Activated CD4-positive, alpha-beta T cell treated with anti-CD3 and anti-CD28 coated beads, Interleukin-2, amount 50 U/mL, for 1 hour (primary cell): Measurements from ENCODE around the gene MYO1H.
"Not testable (repeated sequence)": the region's sequence is repeated elsewhere in the genome, so short reads cannot be mapped to it uniquely, and the experiment has no call there.

Experiments used
- DNase-seq: peaks from one replicate; pipeline ENCODE4 v3.0.0-alpha.2; 2020

Gene MYO1H

DNA sequence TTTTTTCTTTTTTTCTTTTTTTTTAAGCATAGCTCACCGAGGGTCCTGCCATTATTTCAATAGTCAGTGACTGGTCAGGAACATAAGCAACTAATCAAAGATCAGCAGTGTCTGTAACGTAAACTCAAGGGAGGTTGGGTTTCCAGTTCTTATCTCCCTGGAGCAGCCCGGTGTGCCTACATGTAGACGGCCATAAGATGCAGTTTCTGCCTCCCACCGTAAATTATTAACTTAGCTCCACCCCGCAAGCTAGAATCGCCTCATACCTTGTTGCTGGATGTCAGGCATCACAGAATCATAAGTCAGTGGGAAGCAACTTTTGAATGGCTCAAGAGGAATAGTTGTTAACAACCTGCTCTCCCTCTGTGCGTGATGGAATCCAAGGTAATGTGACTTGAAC, at the start of gene MYO1H:
TSS of gene MYO1H (plus strand) at position 312 of the 400 bp plus-strand sequence. CDS start at position 373, 61 bp downstream.
- no peak for DNase-seq

- DNase-seq, result no peak
Measured at GRCh38 chr12:109299849-109300248, 47.9 kb upstream of the MYO1H start.

DNA sequence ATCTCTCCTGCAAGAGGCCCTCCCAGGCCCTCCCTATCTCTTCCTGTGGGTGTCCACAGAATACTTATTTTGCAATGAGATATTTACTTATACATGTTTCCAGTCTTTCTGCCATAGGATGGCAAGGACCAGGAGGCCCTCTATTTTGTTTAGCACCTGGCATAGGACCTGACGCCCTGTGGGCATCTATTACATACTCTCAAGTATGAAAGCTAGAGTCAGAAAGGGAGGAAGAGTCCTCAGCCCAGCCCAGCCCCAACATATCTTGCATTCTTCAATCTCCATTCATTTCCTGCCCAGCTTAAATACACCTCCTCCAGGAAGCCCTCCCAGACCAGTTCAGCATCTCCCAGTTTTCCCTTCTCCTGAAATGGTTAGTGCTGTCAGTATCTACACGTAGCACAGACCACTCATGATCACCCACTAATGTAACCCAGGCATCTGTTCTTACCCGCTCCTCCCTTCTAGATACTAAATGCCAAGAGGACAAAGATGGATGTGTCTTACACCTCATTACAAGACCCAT, 46.0 kb upstream of the MYO1H start:
- no peak for DNase-seq

- no peak for DNase-seq
Measured at GRCh38 chr12:109302358-109302757, 45.3 kb upstream of the MYO1H start.

DNA sequence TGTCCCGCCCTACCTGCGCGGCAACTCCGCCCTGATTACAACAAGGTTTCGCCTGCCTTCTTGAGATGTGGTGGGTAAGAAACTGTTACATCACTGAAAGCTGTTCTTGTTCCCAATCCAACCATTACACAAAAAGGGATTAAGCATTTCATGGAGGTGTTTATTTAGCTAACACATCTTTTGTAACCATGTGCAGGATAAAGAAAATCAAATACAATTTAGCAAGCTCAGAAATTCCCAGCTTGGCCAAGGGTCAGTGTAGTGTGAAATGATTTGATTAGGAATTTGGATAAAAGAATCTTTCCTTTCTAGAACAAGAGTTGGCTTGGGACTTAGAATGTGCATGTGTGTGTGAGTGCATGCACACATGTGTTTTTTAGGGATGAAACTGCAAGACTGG, 44.9 kb upstream of the MYO1H start:
- no peak for DNase-seq

DNA sequence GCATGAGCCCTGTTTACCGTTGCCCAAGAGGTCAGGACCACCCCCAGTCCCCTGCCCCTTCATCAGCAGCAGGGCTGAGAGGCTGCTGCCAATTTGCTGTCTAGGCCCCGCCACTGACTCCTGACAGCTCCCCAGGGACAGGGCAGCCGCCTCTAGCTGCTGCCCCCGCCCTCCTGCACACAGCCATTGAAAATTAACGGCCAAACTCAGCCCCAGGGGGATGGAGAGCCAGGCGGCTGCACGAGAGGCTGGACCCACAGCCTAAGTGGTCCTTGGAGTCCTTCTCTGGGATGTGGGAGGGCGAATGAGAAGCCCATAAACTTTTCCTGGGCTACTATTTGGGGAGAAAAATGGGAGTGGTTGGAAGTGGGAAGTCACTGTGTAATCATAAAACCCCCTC, 43.2 kb upstream of the MYO1H start:
- DNase-seq, result no peak

- no peak for DNase-seq
Measured at GRCh38 chr12:109305547-109305946, 42.2 kb upstream of the MYO1H start.

DNA sequence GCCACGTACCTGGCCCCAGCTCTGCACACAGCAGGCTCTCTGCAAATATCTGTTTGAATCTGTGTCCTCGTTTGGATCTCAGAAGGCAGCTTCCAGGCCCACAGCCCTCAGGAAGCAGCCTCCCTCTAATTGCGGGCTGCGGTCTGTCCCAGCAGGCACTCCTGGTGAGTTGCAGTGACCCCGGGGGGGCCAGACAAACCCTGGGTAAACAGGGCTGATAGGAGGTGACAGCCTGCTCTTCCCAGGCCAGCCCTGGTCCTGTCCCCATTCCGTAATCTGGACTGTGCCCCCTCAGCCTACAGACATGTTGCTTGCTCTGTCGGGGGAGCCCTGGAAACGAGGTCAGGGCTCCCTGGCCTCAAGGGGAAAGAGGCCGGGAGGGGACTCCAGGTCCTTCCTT, 40.6 kb upstream of the MYO1H start:
- no peak for DNase-seq

DNA sequence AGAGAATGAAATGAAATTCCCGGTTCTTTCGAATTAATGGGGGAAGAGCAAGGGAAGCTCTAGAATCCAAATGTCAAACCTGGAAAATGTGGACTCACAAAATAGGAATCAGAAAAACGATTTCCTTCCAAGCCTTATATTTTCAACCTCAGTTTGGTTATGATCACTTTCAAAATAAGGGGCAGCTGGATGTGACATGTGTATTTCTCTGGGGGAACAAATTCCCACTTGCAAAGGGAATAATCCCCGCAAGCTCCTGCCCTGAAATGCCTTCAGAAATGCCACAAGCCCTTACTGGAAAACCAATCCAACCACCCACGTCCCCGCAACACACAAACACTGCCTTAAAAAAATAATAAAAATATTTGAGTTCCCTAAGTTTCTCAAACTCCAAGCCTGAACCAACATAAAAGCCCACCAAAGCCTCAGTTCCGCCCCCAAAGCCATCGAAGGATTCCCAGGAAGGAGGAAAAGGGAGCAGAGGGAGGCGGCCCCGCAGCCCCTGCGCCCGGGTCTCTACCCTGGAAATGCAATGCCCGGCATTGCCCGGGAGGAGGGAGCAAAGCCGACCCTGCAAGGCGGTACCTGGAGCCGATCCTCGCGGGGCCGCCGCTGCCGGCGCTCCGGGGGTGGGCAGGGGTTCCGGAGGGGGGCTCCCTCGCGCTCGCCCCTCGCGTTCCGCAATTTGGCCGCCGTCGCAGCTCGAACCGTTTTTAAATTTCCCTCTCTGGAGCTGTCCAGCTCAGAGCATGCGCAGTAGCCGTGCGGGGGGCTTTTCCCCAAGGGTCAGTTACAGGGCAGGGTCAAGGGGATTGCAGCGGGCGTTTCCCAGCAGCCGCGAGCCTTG, 38.9 kb upstream of the MYO1H start, which contains the start of gene FOXN4:
TSS of gene FOXN4 (minus strand) at position 751 of the 847 bp plus-strand sequence. CDS start 963 bp downstream, outside the sequence.
- DNase-seq, result no peak

DNA sequence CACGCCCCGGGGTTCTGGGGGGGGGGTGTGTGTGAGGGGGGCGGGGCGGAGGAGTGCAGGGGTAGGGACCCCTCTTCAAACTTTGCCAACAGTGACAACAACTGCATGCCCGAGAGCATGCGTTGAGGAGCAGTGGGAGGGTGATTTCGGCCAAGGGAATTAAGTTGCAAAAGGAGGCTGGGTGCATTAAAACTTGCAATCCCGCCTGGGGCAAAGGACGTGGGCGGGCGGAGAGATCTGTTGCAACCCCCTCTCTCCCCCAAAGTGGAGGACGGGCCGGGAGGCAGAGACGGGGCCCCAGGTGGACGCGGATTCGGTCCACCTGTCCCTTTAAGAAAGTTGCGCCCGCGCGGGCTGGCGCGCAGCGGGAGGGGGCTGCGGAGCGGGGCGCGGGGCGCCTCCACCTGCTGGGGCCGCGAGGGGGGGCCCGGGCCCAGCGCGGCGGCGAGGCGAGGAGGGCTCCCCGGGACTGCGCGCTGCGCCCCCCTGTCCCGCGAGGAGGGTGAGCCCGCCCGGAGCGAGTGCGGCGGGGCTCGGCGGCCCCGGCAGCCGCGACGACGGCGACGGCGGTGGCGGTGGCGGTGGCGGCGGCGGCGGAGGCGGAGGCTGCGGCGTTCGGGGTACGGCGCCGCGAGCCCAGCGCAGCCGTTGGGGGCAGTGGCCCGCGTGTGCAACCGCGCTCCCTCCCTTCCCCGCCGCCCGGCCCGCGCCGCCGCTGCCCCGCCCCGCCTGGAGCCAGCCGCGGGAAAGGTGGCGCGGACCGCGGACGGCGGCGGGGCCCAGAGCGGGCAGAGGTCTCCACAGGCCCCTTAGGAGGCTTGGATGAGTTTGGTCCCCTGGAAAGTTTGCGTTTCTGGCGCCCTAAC, 38.1 kb upstream of the MYO1H start:
- DNase-seq, result no peak

- no peak for DNase-seq
Measured at GRCh38 chr12:109310247-109311125, 37.2 kb upstream of the MYO1H start.

- not testable (repeated sequence) for DNase-seq
Measured at GRCh38 chr12:109321294-109321693, 26.4 kb upstream of the MYO1H start.

DNA sequence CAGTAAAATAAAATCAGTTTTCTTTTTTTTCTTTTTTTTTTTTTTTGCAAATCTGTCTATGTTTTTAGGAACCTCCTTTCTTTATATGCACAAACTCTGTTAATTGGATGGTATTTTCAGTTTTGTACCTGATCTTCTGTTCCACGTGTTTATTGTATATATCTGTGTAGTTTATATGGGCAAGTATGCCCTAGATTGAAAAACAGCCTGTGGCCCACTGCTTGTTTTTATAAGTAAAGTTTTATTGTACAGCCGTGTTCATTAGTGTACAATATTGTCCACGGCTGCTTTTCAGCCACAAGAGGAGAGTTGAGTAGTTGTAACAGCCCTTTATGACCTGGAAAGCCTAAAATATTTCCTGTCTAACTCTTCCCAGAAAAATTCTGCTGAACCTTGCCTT, 18.7 kb upstream of the MYO1H start:
- no peak for DNase-seq

- DNase-seq, result no peak
Measured at GRCh38 chr12:109329686-109330085, 18.0 kb upstream of the MYO1H start.

- no peak for DNase-seq
Measured at GRCh38 chr12:109330282-109331230, 17.1 kb upstream of the MYO1H start.

GRCh38 chr12:109331301-109331952, 16.3 kb upstream of the MYO1H start:
- no peak for DNase-seq

DNA sequence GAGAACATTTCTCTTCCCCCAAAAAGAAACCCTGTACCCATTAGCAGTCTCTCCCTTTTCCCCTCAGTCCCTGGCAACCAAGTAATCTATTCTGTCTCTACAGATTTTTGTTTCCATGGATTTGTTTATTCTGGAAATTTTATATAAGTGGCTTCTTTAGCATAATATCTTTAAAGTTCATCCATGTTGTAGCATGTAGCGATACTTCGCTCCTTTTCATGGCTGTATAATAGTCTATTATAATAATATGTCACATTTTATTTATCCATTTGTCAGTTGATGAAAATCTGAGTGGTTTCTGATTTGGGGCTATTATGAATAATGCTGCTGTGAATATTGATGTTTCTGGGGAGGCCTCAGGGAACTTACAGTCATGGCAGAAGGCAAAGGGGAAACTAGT, 12.8 kb upstream of the MYO1H start:
- DNase-seq, result no peak

DNA sequence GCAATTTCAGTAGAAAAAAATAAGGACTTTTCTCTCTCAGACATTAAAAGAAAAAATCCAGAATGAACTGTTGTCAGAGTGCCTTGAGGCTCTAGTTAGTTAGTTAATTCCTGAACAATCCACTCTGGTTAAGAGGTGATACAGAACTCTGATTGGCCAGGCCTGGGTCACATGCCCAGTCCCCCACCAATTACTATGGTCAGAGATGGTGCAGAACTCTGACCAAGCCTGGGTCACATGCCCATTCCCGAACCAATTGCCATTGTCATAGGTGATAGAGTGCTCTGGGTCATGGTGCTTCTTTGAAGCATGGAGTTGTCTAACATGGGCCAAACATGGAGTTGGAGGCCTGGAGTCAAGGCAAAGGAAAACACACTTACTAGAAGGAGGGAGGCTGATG, 11.1 kb upstream of the MYO1H start:
- no peak for DNase-seq

GRCh38 chr12:109343677-109344076, 4.0 kb upstream of the MYO1H start:
- no peak for DNase-seq

DNA sequence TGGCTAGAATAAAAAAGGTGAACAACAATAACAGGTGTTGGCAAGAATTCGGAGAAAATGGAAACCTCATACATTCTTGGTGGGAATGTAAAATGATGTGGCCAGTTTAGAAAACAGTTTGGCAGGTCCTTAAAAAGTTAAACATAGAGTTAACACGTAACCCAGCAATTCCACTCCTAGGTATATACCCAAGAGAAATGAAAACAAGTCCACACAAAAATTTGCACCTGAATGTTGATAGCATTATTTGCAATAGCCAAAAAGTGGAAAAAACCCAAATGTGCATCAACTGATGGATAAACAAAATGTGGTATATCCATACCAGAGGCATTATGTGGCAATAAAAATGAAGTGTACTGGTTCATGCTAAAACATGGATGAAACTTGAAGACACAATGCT, 2.3 kb upstream of the MYO1H start:
- DNase-seq, result no peak

- no peak for DNase-seq
Measured at GRCh38 chr12:109346920-109347319, 780 bp upstream of the MYO1H start.
